T-cell (primary cell): ENCODE results near the gene COL23A1. TPM values are rescaled to one million over a fixed set of nuclear protein-coding genes. Genes with fewer than 3 reads are reported as not detected.

Experiments
- ATAC-seq, 4 experiments: fragments of 200-7000 bp in 3 of 4; fragments of 150-1000 bp in 1 of 4; cut with Tn5 transposase; replicated peaks in 1 of 4; 1 replicate in 3 of 4; 2 replicates in 1 of 4; pipeline ENCODE4 v1.10.0; 2021; ENCODE audit warnings: moderate library complexity in 3 of 4, mild to moderate bottlenecking in 2 of 4, moderate number of reproducible peaks in 1 of 4
- CTCF ChIA-PET, 2 donors: fragments of 300-600 bp; sonication (Branson Sonifier 250); formaldehyde crosslinking; loops; one replicate each; lab custom pipeline; 2022; ENCODE audit warnings: antibody characterized with exemption in 2 of 2; lab: Charles Lee
- POLR2A ChIA-PET, 2 donors: fragments of 300-600 bp; sonication (Branson Sonifier 250); formaldehyde crosslinking; loops; one replicate each; lab custom pipeline; 2022; ENCODE audit warnings: antibody characterized with exemption in 2 of 2; lab: Charles Lee
- DNase-seq, 35 experiments: peaks; one replicate each; pipeline versions ENCODE4 v3.0.0 to v3.0.0-alpha.2; 2013 to 2023
- H3K27ac ChIP-seq: one replicate; pipeline ENCODE4 v1.5.1; 2013; ENCODE audit warnings: low read length
- H3K27me3 ChIP-seq, 2 experiments: replicated peaks in 1 of 2; 1 replicate in 1 of 2; 2 replicates in 1 of 2; pipeline versions ENCODE4 v1.6.1 to v1.7.0; 2013; ENCODE audit warnings: low read length in 1 of 2, mixed read lengths in 1 of 2; ENCODE audit not compliant: control insufficient read depth in 2 of 2, insufficient read depth in 2 of 2; ENCODE audit errors: extremely low read depth in 1 of 2
- H3K36me3 ChIP-seq, 2 donors: 1 replicate in 1 of 2; 2 replicates in 1 of 2; pipeline versions ENCODE4 v1.6.1 to v1.7.0; 2013; ENCODE audit warnings: low read length in 1 of 2; ENCODE audit not compliant: control insufficient read depth in 2 of 2, insufficient read depth in 1 of 2; ENCODE audit errors: extremely low read depth in 1 of 2
- H3K4me1 ChIP-seq, 2 experiments: 1 replicate in 1 of 2; 2 replicates in 1 of 2; pipeline versions ENCODE4 v1.6.1 to v1.7.0; 2013; ENCODE audit warnings: low read length in 2 of 2, mixed read lengths in 1 of 2; ENCODE audit not compliant: insufficient read depth in 2 of 2, control insufficient read depth in 1 of 2; ENCODE audit errors: extremely low read depth in 1 of 2
- H3K4me3 ChIP-seq, 2 donors: 1 replicate in 1 of 2; 2 replicates in 1 of 2; pipeline versions ENCODE4 v1.5.1 to v1.7.0; 2013; ENCODE audit warnings: mild to moderate bottlenecking in 2 of 2, low read length in 1 of 2, moderate library complexity in 1 of 2; ENCODE audit not compliant: control insufficient read depth in 1 of 2; ENCODE audit errors: extremely low read depth in 1 of 2
- H3K9me3 ChIP-seq: 2 replicates; pipeline ENCODE4 v1.7.0; 2013
- H3K27ac Mint-ChIP-seq, 2 donors: one replicate each; pipeline ENCODE4 v1.8.0; 2020 to 2021; ENCODE audit warnings: mild to moderate bottlenecking in 2 of 2, mixed read lengths in 2 of 2
- H3K27me3 Mint-ChIP-seq, 2 donors: one replicate each; pipeline ENCODE4 v1.8.0; 2021 to 2022; ENCODE audit warnings: mixed read lengths in 2 of 2
- H3K36me3 Mint-ChIP-seq: one replicate; pipeline ENCODE4 v1.8.0; 2021; ENCODE audit warnings: mixed read lengths
- H3K4me1 Mint-ChIP-seq, 3 donors: one replicate each; pipeline ENCODE4 v1.8.0; 2020 to 2022; ENCODE audit warnings: mixed read lengths in 3 of 3, mild to moderate bottlenecking in 1 of 3
- H3K4me3 Mint-ChIP-seq, 3 donors: one replicate each; pipeline ENCODE4 v1.8.0; 2020 to 2022; ENCODE audit warnings: mild to moderate bottlenecking in 3 of 3, mixed read lengths in 3 of 3, moderate library complexity in 3 of 3
- H3K9me3 Mint-ChIP-seq, 3 donors: one replicate each; pipeline ENCODE4 v1.8.0; 2020 to 2022; ENCODE audit warnings: mixed read lengths in 3 of 3
- WGBS: methylation state at CpG from one replicate; pipeline ENCODE4 v1.1.5; 2013; ENCODE audit warnings: missing lambda C conversion rate; ENCODE audit not compliant: insufficient coverage; 5-methylcytosine and 5-hydroxymethylcytosine counted together
- total RNA-seq, 35 experiments: library from RNA in 6 of 35; stranded (reverse) in 6 of 35; fragments of 120-200 nt in 1 of 35; gene quantifications; one replicate each; pipeline versions ENCODE4 v1.2.1 to v1.2.4 and lab custom pipeline; 2013 to 2026

The COL23A1 gene
- total RNA-seq, 5 donors from 2014 or later (not counting 1 experiment from before 2014, with no cell fraction given) = 0.07 to 0.13 TPM; not detected in 3

DNA sequence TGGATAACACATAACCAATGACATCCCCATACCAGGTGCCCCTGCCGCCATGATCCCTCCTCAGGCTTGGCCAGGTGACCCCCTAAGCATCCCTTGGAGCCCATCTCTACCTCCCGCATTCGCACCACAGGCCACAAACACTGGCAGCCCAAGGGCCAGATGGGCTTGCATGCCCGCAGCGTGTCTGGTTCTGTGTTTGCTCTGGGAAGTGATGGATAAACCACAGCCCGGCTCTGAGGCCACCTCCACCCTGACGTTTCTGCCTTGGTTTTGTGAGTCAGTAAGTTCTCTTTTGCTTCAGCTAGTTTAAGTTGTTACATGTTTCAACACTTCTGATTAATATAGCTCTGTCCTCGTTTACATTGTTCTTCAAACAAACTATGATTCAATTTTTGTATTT, 185.2 kb downstream of the COL23A1 start:
- ATAC-seq = no peak
- WGBS = 58% methylated on average over 2 of the region's 8 CpGs
- POLR2A ChIA-PET = no interaction called here

DNA sequence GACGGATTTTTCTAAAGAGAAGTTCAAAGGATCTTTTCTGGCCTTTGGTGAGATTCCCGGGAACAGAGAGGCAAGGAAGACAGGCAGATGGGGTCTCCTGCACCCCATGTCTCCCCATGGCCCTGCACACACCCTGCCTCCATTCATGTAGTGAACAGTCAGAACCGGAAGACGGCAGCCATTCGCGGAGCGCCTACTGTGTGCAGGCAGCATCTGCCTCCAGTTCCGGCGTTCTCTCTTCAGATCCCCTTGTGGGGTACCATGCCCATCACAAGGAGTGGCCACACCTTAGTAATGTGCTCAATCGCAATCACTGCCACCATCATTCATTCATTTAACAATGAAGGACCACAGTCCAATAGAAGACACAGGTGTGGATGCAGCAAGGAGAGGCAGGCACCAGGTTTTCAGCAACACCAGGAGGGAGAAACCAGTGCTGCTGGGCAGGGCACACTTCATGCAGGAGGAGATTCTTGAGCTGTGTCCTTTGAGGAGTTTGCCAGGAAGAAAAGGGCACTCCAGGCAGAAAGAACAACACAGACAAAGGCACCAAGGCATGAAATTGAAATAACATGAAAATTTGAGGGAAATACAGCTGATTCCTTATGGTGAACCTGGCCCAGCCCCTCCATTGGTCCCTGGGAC, 186.1 kb downstream of the COL23A1 start:
- Histone ChIP-seq H3K4me3 (no peak overlapping the region), H3K4me1 (no peaks in the 10 kb centered on the region), H3K27ac (no peak overlapping the region), H3K9me3 (no peaks in the 10 kb centered on the region), H3K36me3 (no peaks in the 10 kb centered on the region), H3K27me3 (peaks cover 0 to 7% of the 10 kb centered on the region in 2 experiments)
- Mint-ChIP-seq H3K4me1 (no peaks in the 10 kb centered on the region), H3K27ac (no peak overlapping the region), H3K27me3 (peaks cover 14 to 32% of the 10 kb centered on the region in 2 donors), H3K4me3 (no peak overlapping the region), H3K9me3 (peaks cover 11 to 16% (median 12%) of the 10 kb centered on the region in 3 donors), H3K36me3 (peaks cover 5% of the 10 kb centered on the region)
- ChIA-PET CTCF (interaction anchor here in 1 of 2 donors (0.6 kb wide), 1 partner anchor 19 kb away, joined by 3 read pairs; no protein-coding TSS in a partner anchor), POLR2A (no interaction called here)
- 86% methylated on average over 8 of the region's 10 CpGs for WGBS
- no peak for ATAC-seq
- DNase-seq = no peak

More for the DNA sequence above, 185.2 kb downstream of the COL23A1 start:
- Mint-ChIP-seq H3K36me3 (peaks cover 5% of the 10 kb centered on the region), H3K27me3 (peaks cover 14 to 28% of the 10 kb centered on the region in 2 donors), H3K9me3 (peaks cover 11 to 16% (median 12%) of the 10 kb centered on the region in 3 donors), H3K4me1 (no peaks in the 10 kb centered on the region), H3K27ac (no peak overlapping the region), H3K4me3 (no peak overlapping the region)
- CTCF ChIA-PET = interaction anchor here in 1 of 2 donors (0.5 to 0.6 kb wide), 2 partner anchors 20 to 1335 kb away, joined by 3 read pairs; no protein-coding TSS in a partner anchor
- Histone ChIP-seq H3K36me3 (no peaks in the 10 kb centered on the region), H3K27ac (no peak overlapping the region), H3K27me3 (peaks cover 0 to 7% of the 10 kb centered on the region in 2 experiments), H3K4me1 (no peaks in the 10 kb centered on the region), H3K4me3 (no peak overlapping the region), H3K9me3 (no peaks in the 10 kb centered on the region)
- DNase-seq = no peak

DNA sequence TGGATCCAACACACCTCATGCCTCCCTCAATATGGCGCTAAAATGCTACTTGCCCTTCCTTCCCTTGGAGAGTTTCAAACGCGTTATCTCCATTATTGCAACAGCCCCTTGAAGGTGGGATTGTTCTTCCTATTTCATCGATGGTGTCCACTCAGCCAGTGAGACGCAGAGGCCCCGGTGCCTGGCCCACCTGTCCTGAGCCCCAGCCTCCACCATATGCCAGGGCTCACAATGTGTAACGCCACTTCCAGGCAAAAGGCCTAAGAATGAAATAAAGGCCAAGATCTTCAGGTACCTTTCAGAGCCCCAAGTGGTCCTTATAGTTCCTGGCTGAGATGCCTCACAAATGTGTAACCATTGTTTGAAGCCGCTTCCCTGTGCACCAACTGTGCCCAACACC, 186.8 kb downstream of the COL23A1 start:
- Histone ChIP-seq H3K27me3 (peaks cover 0 to 13% of the 10 kb centered on the region in 2 experiments), H3K27ac (no peak overlapping the region), H3K4me1 (no peaks in the 10 kb centered on the region), H3K9me3 (no peaks in the 10 kb centered on the region), H3K36me3 (no peaks in the 10 kb centered on the region), H3K4me3 (no peak overlapping the region)
- WGBS = 92% methylated on average over 4 of the region's 8 CpGs
- peaks cover 5% of the 10 kb centered on the region for H3K36me3 Mint-ChIP-seq
- no peak for ATAC-seq
- H3K9me3 Mint-ChIP-seq = peaks cover 11 to 16% (median 12%) of the 10 kb centered on the region in 3 donors
- ChIA-PET CTCF (no interaction called here), POLR2A (no interaction called here)
- no peak overlapping the region for H3K27ac Mint-ChIP-seq
- no peak for DNase-seq
- no peak overlapping the region for H3K4me3 Mint-ChIP-seq
- no peaks in the 10 kb centered on the region for H3K4me1 Mint-ChIP-seq
- H3K27me3 Mint-ChIP-seq = peaks cover 14 to 34% of the 10 kb centered on the region in 2 donors

DNA sequence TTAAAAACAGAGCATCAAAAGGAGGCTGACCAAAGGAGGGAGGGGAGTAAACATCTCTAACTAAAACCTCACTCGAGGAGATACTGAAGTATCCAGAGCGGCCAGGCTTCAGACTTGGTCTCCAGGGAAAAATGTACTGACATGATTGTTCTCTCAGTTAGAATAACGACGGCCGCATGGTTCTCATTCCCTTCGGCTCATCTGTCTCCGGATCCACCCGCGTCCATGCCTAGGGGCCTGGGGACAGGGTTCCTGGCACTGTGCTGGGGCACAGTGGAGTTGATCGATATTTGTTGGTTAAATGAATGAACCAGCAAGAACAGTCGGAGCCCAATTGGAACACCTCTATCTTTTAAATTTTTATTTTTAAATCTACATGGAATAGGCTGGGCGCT, 190.5 kb downstream of the COL23A1 start:
- CTCF ChIA-PET = no interaction called here
- Histone ChIP-seq H3K4me3 (no peak overlapping the region), H3K9me3 (no peaks in the 10 kb centered on the region), H3K36me3 (no peaks in the 10 kb centered on the region), H3K27ac (no peak overlapping the region), H3K4me1 (no peaks in the 10 kb centered on the region), H3K27me3 (peaks cover 0 to 15% of the 10 kb centered on the region in 2 experiments)
- Mint-ChIP-seq H3K27me3 (peaks cover 4 to 25% of the 10 kb centered on the region in 2 donors), H3K27ac (no peak overlapping the region), H3K36me3 (no peaks in the 10 kb centered on the region), H3K9me3 (no peaks in the 10 kb centered on the region), H3K4me3 (no peak overlapping the region), H3K4me1 (no peaks in the 10 kb centered on the region)
- no peak for ATAC-seq
- POLR2A ChIA-PET = no interaction called here
- no peak for DNase-seq
- WGBS = 100% methylated on average over 5 of the region's 12 CpGs

DNA sequence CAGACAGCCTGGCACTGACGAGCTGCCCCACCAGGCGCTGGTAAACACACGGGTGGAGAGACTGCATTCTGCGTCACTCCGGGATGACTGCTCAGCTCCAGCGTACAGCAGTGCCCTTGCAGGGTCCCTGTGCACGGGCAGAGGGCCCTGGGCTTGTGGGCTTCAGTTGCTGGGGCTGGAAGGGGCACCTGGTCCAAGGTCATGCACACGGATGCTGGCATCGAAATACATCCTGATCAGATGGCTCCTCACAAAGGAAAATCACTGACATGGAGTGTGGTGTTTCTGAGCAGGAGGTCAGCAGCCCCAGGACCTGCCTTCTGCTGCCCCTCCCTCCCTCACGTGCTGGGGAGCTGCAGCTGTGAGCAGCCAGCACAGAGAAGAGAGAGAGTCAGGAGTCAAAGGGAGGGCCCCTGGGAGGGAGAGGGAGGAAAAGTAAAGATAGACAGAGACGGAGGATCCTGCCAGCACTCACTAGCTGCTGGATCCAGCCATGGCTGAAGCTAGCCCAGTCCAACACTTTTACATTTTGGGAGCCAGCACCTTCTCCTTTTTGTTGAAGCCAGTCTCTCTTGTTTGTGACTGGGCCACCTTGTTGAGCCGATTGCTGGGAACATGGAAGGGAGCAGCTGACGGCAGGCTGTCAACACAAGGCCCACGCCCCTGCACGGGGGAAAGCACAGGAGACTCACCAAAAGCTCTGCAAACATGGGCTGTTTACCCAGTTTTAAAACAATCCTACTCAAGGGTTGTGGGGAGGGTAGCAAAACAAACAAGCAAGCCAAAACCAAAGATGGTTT, 191.1 kb downstream of the COL23A1 start:
- no peaks in the 10 kb centered on the region for H3K4me1 ChIP-seq
- H3K4me3 ChIP-seq = no peak overlapping the region
- 80% methylated on average over 9 of the region's 15 CpGs for WGBS
- Mint-ChIP-seq H3K27me3 (peaks cover 4 to 20% of the 10 kb centered on the region in 2 donors), H3K9me3 (no peaks in the 10 kb centered on the region), H3K27ac (no peak overlapping the region), H3K36me3 (no peaks in the 10 kb centered on the region), H3K4me3 (no peak overlapping the region), H3K4me1 (no peaks in the 10 kb centered on the region)
- no peak for ATAC-seq
- ChIA-PET CTCF (no interaction called here), POLR2A (no interaction called here)
- no peak overlapping the region for H3K27ac ChIP-seq
- peaks cover 0 to 15% of the 10 kb centered on the region in 2 experiments for H3K27me3 ChIP-seq
- H3K36me3 ChIP-seq = no peaks in the 10 kb centered on the region
- H3K9me3 ChIP-seq = no peaks in the 10 kb centered on the region
- DNase-seq = no peak

DNA sequence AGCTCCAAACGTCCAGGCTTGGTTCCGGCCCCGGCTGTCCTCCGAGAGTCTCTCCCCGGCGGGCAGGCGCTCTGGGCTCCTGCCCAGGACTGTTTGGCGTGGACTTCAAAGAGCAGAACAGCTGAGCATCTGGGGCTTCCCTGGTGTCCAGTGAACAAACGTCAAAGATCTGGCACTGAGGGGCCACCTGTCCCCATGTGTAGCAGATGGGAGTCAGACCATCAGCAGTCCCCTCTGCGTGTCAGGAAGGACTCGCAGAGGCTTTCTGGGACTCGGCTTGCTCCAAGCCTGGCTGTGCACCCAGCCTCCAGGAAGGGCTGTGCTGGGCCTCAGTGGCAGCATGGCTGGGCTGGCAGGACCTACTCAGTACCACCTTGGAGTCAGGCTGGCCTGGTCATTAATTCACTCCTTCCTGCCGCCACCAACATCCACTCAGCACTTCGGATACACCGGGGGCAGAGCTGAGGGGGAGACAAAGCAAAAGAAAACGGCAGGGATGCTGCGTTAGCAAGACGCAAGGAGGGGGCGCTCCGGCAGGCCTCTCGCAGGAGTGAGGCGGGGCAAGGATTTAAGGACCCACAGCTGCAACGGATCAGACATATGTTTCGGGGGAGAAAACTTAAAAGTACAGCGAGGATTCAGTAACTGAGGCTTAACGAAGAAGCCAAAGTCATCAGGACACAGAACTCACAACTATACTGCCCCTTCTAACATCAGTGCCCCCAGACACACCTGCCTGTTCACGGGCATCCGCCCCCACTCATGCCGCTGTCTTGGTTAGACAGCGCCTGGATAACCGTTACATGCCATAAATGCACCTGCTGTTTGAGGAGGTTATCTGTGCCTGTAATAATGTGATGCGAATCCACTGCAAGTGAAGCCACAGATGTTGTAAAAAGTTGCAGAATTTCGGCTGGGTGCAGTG, 193.1 kb downstream of the COL23A1 start:
- Mint-ChIP-seq H3K9me3 (no peaks in the 10 kb centered on the region), H3K4me1 (no peaks in the 10 kb centered on the region), H3K4me3 (no peak overlapping the region), H3K27me3 (peaks cover 0 to 6% of the 10 kb centered on the region in 2 donors), H3K36me3 (no peaks in the 10 kb centered on the region), H3K27ac (no peak overlapping the region)
- WGBS = 65% methylated on average over 27 of the region's 33 CpGs
- H3K4me1 ChIP-seq = no peaks in the 10 kb centered on the region
- H3K9me3 ChIP-seq = no peaks in the 10 kb centered on the region
- peaks cover 0 to 10% of the 10 kb centered on the region in 2 experiments for H3K27me3 ChIP-seq
- DNase-seq (peak in 1 of 35 experiments; percentile 14), ATAC-seq (no peak)
- H3K4me3 ChIP-seq = no peak overlapping the region
- POLR2A ChIA-PET = no interaction called here
- no peak overlapping the region for H3K27ac ChIP-seq
- CTCF ChIA-PET = no interaction called here
- no peaks in the 10 kb centered on the region for H3K36me3 ChIP-seq
